ENCODE data around the gene TFRC. TPM values are rescaled to one million over a fixed set of nuclear protein-coding genes. Genes with fewer than 3 reads are reported as not detected.

TFRC gene
- total RNA-seq: 100 to 1,000 TPM; 132 to 282 TPM

DNA sequence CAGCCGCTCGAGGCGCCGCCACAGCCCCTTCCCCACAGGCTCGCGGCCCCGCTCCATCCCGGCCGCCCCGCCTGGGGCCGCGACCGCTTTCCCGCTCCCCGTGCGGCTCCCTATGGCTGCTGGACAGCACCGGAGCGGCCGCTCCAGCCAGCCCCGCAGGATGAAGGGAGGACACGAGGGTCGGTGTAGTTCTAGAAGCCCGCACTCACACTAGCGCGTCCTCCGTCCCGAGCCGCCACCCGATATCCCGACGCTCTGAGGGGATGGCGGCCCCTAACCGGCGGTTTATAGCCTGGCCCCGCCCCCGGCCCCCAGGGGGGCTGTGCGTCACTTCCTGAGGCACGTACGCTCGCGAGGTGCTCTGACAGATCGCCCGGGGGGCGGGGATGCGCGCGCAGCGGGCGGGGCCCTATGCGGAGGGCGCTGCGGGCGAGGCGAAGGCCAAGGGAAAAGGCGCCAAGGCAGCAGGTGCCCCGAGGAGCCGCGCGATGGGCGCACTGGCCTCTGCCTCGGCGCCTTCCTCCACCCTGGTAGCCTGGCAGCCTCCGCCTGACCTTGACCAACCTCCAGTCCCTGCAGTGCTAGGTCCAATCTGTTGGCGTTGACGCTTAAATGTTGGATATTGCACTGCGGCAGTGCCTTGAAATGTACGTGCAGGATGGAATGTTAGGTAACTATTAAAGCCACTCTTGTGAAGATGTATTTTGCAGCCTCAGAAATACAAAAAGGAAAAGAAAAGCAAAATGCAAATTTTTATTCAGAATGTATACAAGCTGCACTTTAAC is at the start of gene TFRC:
TFRC (minus strand) TSS at position 257 of the 785 bp plus-strand sequence. CDS start 4,991 bp downstream, outside the sequence.
- peak; percentile 97 for DNase-seq
- Histone ChIP-seq H3K27ac (peak within 1 kb of the TSS; percentile 95), H3K4me3 (peak within 1 kb of the TSS; percentile 87), H3K4me1 (peaks cover 6% of the 10 kb centered on the region), H3K9ac (ENCODE audit: low read depth in 2 of 2, low read length in 2 of 2) (peak within 1 kb of the TSS; percentile 99), H3K27me3 (no peaks in the 10 kb centered on the region), H3K36me3 (no peaks in the 10 kb centered on the region), H3K9me3 (no peaks in the 10 kb centered on the region)
- intact Hi-C loops (cut with DNase I): no loop called here
- TF ChIP-seq, protein P1, sequence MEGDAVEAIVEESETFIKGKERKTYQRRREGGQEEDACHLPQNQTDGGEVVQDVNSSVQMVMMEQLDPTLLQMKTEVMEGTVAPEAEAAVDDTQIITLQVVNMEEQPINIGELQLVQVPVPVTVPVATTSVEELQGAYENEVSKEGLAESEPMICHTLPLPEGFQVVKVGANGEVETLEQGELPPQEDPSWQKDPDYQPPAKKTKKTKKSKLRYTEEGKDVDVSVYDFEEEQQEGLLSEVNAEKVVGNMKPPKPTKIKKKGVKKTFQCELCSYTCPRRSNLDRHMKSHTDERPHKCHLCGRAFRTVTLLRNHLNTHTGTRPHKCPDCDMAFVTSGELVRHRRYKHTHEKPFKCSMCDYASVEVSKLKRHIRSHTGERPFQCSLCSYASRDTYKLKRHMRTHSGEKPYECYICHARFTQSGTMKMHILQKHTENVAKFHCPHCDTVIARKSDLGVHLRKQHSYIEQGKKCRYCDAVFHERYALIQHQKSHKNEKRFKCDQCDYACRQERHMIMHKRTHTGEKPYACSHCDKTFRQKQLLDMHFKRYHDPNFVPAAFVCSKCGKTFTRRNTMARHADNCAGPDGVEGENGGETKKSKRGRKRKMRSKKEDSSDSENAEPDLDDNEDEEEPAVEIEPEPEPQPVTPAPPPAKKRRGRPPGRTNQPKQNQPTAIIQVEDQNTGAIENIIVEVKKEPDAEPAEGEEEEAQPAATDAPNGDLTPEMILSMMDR (IDR thresholded peaks at IDR 0.05): no peak

DNA sequence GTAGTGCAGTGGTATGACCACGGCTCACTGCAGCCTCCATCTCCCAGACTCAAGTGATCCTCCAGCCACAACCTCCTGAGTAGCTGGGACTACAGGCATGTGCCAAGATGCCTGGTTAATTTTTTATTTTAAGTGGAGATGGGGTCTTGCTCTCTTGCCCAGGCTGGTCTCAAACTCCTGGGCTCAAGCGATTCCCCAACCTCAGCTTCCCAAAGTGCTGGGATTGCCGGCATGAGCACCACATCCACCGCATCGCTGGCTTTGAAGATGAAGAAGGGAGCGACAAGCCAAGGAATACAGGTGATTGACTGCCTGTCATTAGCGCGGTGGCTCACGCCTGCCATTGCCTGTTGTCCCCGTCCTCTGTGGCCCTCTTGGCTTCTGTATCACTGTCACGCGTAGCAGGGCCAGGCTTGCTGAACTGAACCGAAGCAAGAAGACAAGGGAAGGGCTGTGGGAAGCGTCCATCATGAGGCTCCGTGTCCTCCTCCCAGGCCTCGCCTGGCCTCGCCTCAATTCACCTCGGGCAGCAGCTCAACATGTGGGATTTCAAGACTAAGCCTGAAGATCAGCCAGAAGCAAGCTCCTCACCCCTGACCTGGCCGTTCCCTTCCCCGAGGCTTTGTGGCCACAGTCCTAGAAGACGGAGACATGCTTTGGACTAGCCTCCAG is 46.4 kb upstream of the TFRC start:
- intact Hi-C loops (cut with DNase I): no loop called here
- H3K9ac ChIP-seq (ENCODE audit: low read depth in 2 of 2, low read length in 2 of 2): no peak overlapping the region
- H3K36me3 ChIP-seq: no peaks in the 10 kb centered on the region
- peaks cover 7% of the 10 kb centered on the region for H3K4me1 ChIP-seq
- no peaks in the 10 kb centered on the region for H3K9me3 ChIP-seq
- H3K27ac ChIP-seq: no peak overlapping the region
- TF ChIP-seq, protein P1 (IDR thresholded peaks at IDR 0.05): no peak
- H3K4me3 ChIP-seq: no peak overlapping the region
- DNase-seq: no peak
- no peaks in the 10 kb centered on the region for H3K27me3 ChIP-seq

DNA sequence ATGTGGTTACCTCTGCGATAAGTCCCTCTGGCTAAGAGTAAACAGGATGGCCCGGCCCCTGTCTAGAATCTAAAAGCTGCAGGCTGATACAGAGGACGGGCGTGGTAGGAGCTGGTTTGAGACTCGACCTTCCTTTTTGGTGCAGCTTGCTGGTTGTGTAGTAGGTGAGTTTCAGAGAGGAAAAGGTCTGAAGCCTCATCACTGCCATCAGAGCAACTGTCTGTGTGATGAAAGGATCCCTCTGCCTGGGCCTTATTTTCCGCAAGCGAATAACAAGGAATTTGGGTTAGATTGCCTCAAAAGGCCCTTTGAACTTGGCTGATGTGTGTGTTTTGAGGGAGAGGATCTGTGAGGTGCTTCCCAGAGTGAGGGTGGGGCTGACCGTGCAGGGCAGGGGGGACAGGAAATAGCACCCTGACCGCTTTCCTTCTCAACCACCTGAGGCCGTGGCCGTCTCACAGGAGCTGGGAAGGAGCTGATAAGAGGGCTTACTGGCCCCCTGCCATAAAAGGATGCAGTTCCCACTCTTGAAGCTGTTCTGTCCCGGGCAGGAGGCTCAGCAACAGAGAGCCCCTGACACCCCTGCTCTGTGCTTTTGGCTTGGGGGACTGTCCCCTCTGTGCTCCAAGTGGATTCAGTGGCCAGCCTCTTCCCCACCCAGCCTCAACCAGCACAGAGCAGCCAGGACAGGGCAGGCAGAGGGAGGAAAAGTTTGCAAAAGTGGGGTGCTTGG is 45.6 kb upstream of the TFRC start:
- Histone ChIP-seq H3K36me3 (no peaks in the 10 kb centered on the region), H3K9ac (ENCODE audit: low read depth in 2 of 2, low read length in 2 of 2) (peak overlapping the region in 1 of 2 donors; percentile 26), H3K27me3 (no peaks in the 10 kb centered on the region), H3K9me3 (no peaks in the 10 kb centered on the region), H3K4me3 (no peak overlapping the region), H3K4me1 (peaks cover 7% of the 10 kb centered on the region), H3K27ac (no peak overlapping the region)
- intact Hi-C loops (cut with DNase I): no loop called here
- peak; percentile 24 for DNase-seq
- TF ChIP-seq, protein P1 (IDR thresholded peaks at IDR 0.05): no peak

DNA sequence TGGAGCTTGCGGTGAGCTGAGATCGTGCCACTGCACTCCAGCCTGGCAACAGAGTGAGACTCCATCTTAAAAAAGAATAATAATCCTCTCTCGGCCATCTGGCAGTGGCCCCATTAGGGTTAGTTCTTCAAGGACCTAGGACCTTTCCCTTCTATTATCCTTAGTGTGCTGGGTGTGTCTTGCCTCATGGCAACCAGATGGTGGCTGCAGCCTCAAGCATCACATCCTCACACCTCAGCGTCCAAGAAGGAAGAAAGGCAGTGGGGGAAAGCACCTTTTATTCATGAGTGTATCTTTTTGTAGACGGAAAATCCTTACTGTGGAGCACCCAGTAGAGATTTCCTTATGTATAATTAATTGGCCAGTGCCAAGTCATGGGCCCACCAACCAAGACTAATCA is 42.7 kb upstream of the TFRC start:
- Histone ChIP-seq H3K4me1 (peaks cover 7% of the 10 kb centered on the region), H3K27me3 (no peaks in the 10 kb centered on the region), H3K4me3 (no peak overlapping the region), H3K9ac (ENCODE audit: low read depth in 2 of 2, low read length in 2 of 2) (no peak overlapping the region), H3K27ac (no peak overlapping the region), H3K9me3 (no peaks in the 10 kb centered on the region), H3K36me3 (no peaks in the 10 kb centered on the region)
- intact Hi-C loops (cut with DNase I): no loop called here
- TF ChIP-seq, protein P1 (IDR thresholded peaks at IDR 0.05): no peak
- DNase-seq: no peak

DNA sequence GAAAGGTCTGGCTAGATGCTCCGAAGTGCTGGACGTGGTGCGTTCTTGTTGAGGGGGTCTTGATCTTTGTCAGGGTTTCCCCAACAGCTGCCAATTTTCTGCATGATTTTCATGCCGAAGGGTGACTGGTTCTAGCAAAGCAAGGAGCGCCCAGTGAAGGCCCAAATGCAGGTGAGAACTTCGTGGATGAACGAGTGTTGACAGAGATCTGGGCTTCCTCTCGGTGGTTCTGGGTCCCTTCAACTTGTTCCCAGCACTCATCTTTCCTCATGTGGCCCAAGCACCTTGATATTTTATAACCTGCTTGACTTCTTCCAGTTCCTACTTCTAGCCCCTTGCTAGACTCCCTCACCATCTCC is 40.8 kb upstream of the TFRC start:
- H3K9me3 ChIP-seq: no peaks in the 10 kb centered on the region
- intact Hi-C loops (cut with DNase I): no loop called here

More for the DNA sequence above, 40.8 kb upstream of the TFRC start:
- peaks cover 6% of the 10 kb centered on the region for H3K4me1 ChIP-seq
- H3K36me3 ChIP-seq: no peaks in the 10 kb centered on the region
- no peaks in the 10 kb centered on the region for H3K27me3 ChIP-seq
- DNase-seq: no peak
- H3K4me3 ChIP-seq: no peak overlapping the region
- TF ChIP-seq, protein P1 (IDR thresholded peaks at IDR 0.05): no peak
- H3K9ac ChIP-seq (ENCODE audit: low read depth in 2 of 2, low read length in 2 of 2): no peak overlapping the region
- no peak overlapping the region for H3K27ac ChIP-seq

All from colonic mucosa (tissue), 4 donors.